HG02678 (cell line): ENCODE data around the gene RUVBL2.

ENCODE experiments used
- ATAC-seq: cut with Tn5 transposase; IDR thresholded peaks from one replicate; pipeline ENCODE4 v1.9.1; 2021; ENCODE audit warnings: mild to moderate bottlenecking, moderate library complexity; ENCODE audit not compliant: unreplicated experiment

RUVBL2 gene

GRCh38 chr19:48963371-48964204 is 30.1 kb upstream of the RUVBL2 start:
- no peak for ATAC-seq

GRCh38 chr19:48964205-48965039 is 29.3 kb upstream of the RUVBL2 start:
- ATAC-seq = no peak

- peak; percentile 64 for ATAC-seq
These were observed 28.5 kb upstream of the RUVBL2 start, which contains the start of gene FTL for GRCh38 chr19:48965040-48965805. Gene FTL, plus strand, starts transcription at chr19:48965309. Its CDS starts 199 bp downstream, at chr19:48965508.

- peak; percentile 31 for ATAC-seq
These were observed 27.7 kb upstream of the RUVBL2 start for GRCh38 chr19:48965806-48966540.

GRCh38 chr19:48966541-48967345 is 26.9 kb upstream of the RUVBL2 start:
- ATAC-seq = no peak

GRCh38 chr19:48967346-48968178 is 26.1 kb upstream of the RUVBL2 start:
- no peak for ATAC-seq

- ATAC-seq = no peak
These were observed 25.5 kb upstream of the RUVBL2 start for GRCh38 chr19:48968179-48968661.

GRCh38 chr19:48968813-48969218 is 24.9 kb upstream of the RUVBL2 start:
- ATAC-seq = no peak

- ATAC-seq = no peak
These were observed 24.2 kb upstream of the RUVBL2 start for GRCh38 chr19:48969276-48970138.

- ATAC-seq = no peak
These were observed 23.4 kb upstream of the RUVBL2 start for GRCh38 chr19:48970139-48970766.

- peak; percentile 36 for ATAC-seq
These were observed 22.7 kb upstream of the RUVBL2 start for GRCh38 chr19:48970923-48971395.

GRCh38 chr19:48975947-48976847 is 17.5 kb upstream of the RUVBL2 start:
- ATAC-seq = no peak

- ATAC-seq = no peak
These were observed 16.6 kb upstream of the RUVBL2 start for GRCh38 chr19:48977061-48977460.

- no peak for ATAC-seq
These were observed 11.4 kb upstream of the RUVBL2 start for GRCh38 chr19:48982280-48982679.

- ATAC-seq = no peak
These were observed 8.0 kb upstream of the RUVBL2 start for GRCh38 chr19:48985711-48986110.

- ATAC-seq = no peak
These were observed 7.5 kb upstream of the RUVBL2 start for GRCh38 chr19:48986211-48986610.
